ENCODE measurements around the gene YAE1. TPM values are rescaled to one million over a fixed set of nuclear protein-coding genes. Genes with fewer than 3 reads are reported as not detected.

YAE1 gene
- total RNA-seq, 1 experiment from 2014 or later, result 29.1 TPM

- Histone ChIP-seq H3K9me3 (ENCODE audit: low read depth, low read length, poor library complexity, severe bottlenecking) (no peaks in the 10 kb centered on the region), H3K27me3 (replicated peaks; ENCODE audit: insufficient read depth, low read depth, low read length, poor library complexity) (no peaks in the 10 kb centered on the region), H3K27ac (ENCODE audit: low read depth, low read length, poor library complexity, severe bottlenecking) (peak overlapping the region; percentile 30), H3K4me3 (ENCODE audit: low read depth, low read length, poor library complexity, severe bottlenecking) (no peak overlapping the region), H3K4me1 (ENCODE audit: insufficient read depth, low read length, poor library complexity, severe bottlenecking) (peaks cover 21% of the 10 kb centered on the region), H3K36me3 (ENCODE audit: insufficient read depth, low read length, poor library complexity, severe bottlenecking) (no peaks in the 10 kb centered on the region)
- ChIA-PET CTCF (no interaction called here), POLR2A (ENCODE audit: low non-redundant PET) (no interaction called here)
- no TSS peak for BruUV-seq (replicated peaks)
- TF ChIP-seq, protein P1, sequence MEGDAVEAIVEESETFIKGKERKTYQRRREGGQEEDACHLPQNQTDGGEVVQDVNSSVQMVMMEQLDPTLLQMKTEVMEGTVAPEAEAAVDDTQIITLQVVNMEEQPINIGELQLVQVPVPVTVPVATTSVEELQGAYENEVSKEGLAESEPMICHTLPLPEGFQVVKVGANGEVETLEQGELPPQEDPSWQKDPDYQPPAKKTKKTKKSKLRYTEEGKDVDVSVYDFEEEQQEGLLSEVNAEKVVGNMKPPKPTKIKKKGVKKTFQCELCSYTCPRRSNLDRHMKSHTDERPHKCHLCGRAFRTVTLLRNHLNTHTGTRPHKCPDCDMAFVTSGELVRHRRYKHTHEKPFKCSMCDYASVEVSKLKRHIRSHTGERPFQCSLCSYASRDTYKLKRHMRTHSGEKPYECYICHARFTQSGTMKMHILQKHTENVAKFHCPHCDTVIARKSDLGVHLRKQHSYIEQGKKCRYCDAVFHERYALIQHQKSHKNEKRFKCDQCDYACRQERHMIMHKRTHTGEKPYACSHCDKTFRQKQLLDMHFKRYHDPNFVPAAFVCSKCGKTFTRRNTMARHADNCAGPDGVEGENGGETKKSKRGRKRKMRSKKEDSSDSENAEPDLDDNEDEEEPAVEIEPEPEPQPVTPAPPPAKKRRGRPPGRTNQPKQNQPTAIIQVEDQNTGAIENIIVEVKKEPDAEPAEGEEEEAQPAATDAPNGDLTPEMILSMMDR (conservative IDR thresholded peaks at IDR 0.05; ENCODE audit: low read depth, low read length), result no peak
- TF ChIP-seq EZH2 (IDR thresholded peaks at IDR 0.05; ENCODE audit: borderline replicate concordance, low read depth, low read length, poor library complexity, severe bottlenecking), result no peak
- intact Hi-C loops (cut with micrococcal nuclease; ENCODE audit: unreplicated experiment), result loop anchor here (1.0 kb wide), 1 partner anchor 13 kb away; the partner anchor contains the start of gene RALA
- DNase-seq (ENCODE audit: low spot score), result no peak
These were observed 43.7 kb downstream of the YAE1 start for GRCh38 chr7:39609935-39610263.

DNA sequence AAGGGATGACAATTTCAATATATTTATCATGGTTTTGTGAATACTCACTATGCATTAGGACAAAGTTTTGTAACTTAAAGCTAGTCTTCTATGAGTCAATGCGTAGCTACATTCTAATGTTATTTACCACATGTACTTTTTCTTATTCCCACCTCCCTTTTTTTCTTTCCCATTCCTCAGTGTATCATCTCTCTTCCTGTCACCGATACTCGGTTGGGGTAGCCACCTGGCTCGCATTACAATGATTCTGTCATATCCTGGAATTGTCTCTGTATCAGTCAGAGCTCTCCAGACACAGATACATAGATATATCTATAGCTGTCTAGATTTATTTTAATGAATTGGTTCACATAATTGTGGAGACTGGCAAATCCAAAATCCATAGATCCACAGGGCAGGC is 47.4 kb downstream of the YAE1 start:
- intact Hi-C loops (cut with micrococcal nuclease; ENCODE audit: unreplicated experiment), result no loop called here

GRCh38 chr7:39614299-39614698 is 48.1 kb downstream of the YAE1 start:
- peaks cover 6% of the 10 kb centered on the region for H3K4me1 ChIP-seq (ENCODE audit: insufficient read depth, low read length, poor library complexity, severe bottlenecking)
- no TSS peak for BruUV-seq (replicated peaks)
- no peaks in the 10 kb centered on the region for H3K36me3 ChIP-seq (ENCODE audit: insufficient read depth, low read length, poor library complexity, severe bottlenecking)
- no peaks in the 10 kb centered on the region for H3K27me3 ChIP-seq (replicated peaks; ENCODE audit: insufficient read depth, low read depth, low read length, poor library complexity)
- no peak overlapping the region for H3K4me3 ChIP-seq (ENCODE audit: low read depth, low read length, poor library complexity, severe bottlenecking)
- no peak overlapping the region for H3K27ac ChIP-seq (ENCODE audit: low read depth, low read length, poor library complexity, severe bottlenecking)
- TF ChIP-seq, protein P1 (conservative IDR thresholded peaks at IDR 0.05; ENCODE audit: low read depth, low read length), result no peak
- TF ChIP-seq EZH2 (IDR thresholded peaks at IDR 0.05; ENCODE audit: borderline replicate concordance, low read depth, low read length, poor library complexity, severe bottlenecking), result no peak
- POLR2A ChIA-PET (ENCODE audit: low non-redundant PET), result no interaction called here
- intact Hi-C loops (cut with micrococcal nuclease; ENCODE audit: unreplicated experiment), result no loop called here
- CTCF ChIA-PET, result no interaction called here
- no peaks in the 10 kb centered on the region for H3K9me3 ChIP-seq (ENCODE audit: low read depth, low read length, poor library complexity, severe bottlenecking)
- no peak for DNase-seq (ENCODE audit: low spot score)

More for the DNA sequence above, 47.4 kb downstream of the YAE1 start:
- POLR2A ChIA-PET (ENCODE audit: low non-redundant PET), result no interaction called here
- no TSS peak for BruUV-seq (replicated peaks)
- Histone ChIP-seq H3K4me1 (ENCODE audit: insufficient read depth, low read length, poor library complexity, severe bottlenecking) (peaks cover 14% of the 10 kb centered on the region), H3K4me3 (ENCODE audit: low read depth, low read length, poor library complexity, severe bottlenecking) (no peak overlapping the region), H3K27ac (ENCODE audit: low read depth, low read length, poor library complexity, severe bottlenecking) (no peak overlapping the region), H3K27me3 (replicated peaks; ENCODE audit: insufficient read depth, low read depth, low read length, poor library complexity) (no peaks in the 10 kb centered on the region), H3K9me3 (ENCODE audit: low read depth, low read length, poor library complexity, severe bottlenecking) (no peaks in the 10 kb centered on the region), H3K36me3 (ENCODE audit: insufficient read depth, low read length, poor library complexity, severe bottlenecking) (no peaks in the 10 kb centered on the region)
- CTCF ChIA-PET, result no interaction called here
- no peak for TF ChIP-seq EZH2 (IDR thresholded peaks at IDR 0.05; ENCODE audit: borderline replicate concordance, low read depth, low read length, poor library complexity, severe bottlenecking)
- TF ChIP-seq, protein P1 (conservative IDR thresholded peaks at IDR 0.05; ENCODE audit: low read depth, low read length), result no peak
- DNase-seq (ENCODE audit: low spot score), result no peak

All from A673 (cell line).